ENCODE data around the gene ACOT8. TPM values are rescaled to one million over a fixed set of nuclear protein-coding genes. Genes with fewer than 3 reads are reported as not detected.
"Not testable (repeated sequence)": the region's sequence is repeated elsewhere in the genome, so short reads cannot be mapped to it uniquely, and the experiment has no call there.

The ACOT8 gene
- polyA plus RNA-seq, 1 donor (not counting 4 experiments of a cell fraction or from before 2014, with no cell fraction given) = 23.9 TPM

GRCh38 chr20:45904583-45905504 is 47.7 kb upstream of the ACOT8 start:
- H4K20me1 ChIP-seq (ENCODE audit: control insufficient read depth, extremely low read depth, insufficient read depth, low read length) = no peaks in the 10 kb centered on the region
- H3K9ac ChIP-seq (ENCODE audit: control insufficient read depth, extremely low read depth, insufficient read depth, low read length) = no peak overlapping the region
- peaks cover 7% of the 10 kb centered on the region for H3K9me1 ChIP-seq (ENCODE audit: control insufficient read depth, extremely low read depth, insufficient read depth, low read length)
- DNase-seq (ENCODE audit: low read depth, low spot score) (no peak), FAIRE-seq (no peak)
- H3K4me3 ChIP-seq (ENCODE audit: control insufficient read depth in 2 of 3, extremely low read depth in 1 of 3, insufficient read depth in 2 of 3, low read depth in 1 of 3, low read length in 3 of 3) = no peak overlapping the region
- H3K4me1 ChIP-seq (ENCODE audit: control insufficient read depth, extremely low read depth, insufficient read depth, low read length) = peaks cover 13% of the 10 kb centered on the region
- dilution Hi-C loops (cut with MboI; ENCODE audit: extremely low pct_ligation_motif_present, low sequenced_read_pairs) = no loop called here
- TF ChIP-seq EZH2 (IDR thresholded peaks at IDR 0.05; ENCODE audit: low read length) = no peak
- TF ChIP-seq, protein P1, sequence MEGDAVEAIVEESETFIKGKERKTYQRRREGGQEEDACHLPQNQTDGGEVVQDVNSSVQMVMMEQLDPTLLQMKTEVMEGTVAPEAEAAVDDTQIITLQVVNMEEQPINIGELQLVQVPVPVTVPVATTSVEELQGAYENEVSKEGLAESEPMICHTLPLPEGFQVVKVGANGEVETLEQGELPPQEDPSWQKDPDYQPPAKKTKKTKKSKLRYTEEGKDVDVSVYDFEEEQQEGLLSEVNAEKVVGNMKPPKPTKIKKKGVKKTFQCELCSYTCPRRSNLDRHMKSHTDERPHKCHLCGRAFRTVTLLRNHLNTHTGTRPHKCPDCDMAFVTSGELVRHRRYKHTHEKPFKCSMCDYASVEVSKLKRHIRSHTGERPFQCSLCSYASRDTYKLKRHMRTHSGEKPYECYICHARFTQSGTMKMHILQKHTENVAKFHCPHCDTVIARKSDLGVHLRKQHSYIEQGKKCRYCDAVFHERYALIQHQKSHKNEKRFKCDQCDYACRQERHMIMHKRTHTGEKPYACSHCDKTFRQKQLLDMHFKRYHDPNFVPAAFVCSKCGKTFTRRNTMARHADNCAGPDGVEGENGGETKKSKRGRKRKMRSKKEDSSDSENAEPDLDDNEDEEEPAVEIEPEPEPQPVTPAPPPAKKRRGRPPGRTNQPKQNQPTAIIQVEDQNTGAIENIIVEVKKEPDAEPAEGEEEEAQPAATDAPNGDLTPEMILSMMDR (optimal IDR thresholded peaks at IDR 0.05 in 1 of 3, IDR thresholded peaks at IDR 0.05 in 1 of 3, conservative IDR thresholded peaks at IDR 0.05 in 1 of 3; ENCODE audit: extremely low read depth in 1 of 3, insufficient read depth in 2 of 3, low read length in 3 of 3) = no peak
- H3K79me2 ChIP-seq (ENCODE audit: control insufficient read depth, insufficient read depth, low read length) = no peaks in the 10 kb centered on the region
- H2AFZ ChIP-seq (ENCODE audit: control insufficient read depth, low read length) = no peak overlapping the region
- H3K36me3 ChIP-seq (ENCODE audit: control insufficient read depth in 2 of 2, extremely low read depth in 1 of 2, insufficient read depth in 2 of 2, low read length in 2 of 2) = peaks cover 7 to 23% of the 10 kb centered on the region in 2 experiments
- H3K27me3 ChIP-seq (ENCODE audit: control insufficient read depth, extremely low read depth, insufficient read depth, low read length) = no peaks in the 10 kb centered on the region
- no peaks in the 10 kb centered on the region for H3K9me3 ChIP-seq (ENCODE audit: control insufficient read depth, low read depth, low read length)
- no peak overlapping the region for H3K4me2 ChIP-seq (ENCODE audit: control insufficient read depth, extremely low read depth, insufficient read depth, low read depth, low read length)
- H3K27ac ChIP-seq (ENCODE audit: control insufficient read depth, insufficient read depth, low read length) = no peak overlapping the region

DNA sequence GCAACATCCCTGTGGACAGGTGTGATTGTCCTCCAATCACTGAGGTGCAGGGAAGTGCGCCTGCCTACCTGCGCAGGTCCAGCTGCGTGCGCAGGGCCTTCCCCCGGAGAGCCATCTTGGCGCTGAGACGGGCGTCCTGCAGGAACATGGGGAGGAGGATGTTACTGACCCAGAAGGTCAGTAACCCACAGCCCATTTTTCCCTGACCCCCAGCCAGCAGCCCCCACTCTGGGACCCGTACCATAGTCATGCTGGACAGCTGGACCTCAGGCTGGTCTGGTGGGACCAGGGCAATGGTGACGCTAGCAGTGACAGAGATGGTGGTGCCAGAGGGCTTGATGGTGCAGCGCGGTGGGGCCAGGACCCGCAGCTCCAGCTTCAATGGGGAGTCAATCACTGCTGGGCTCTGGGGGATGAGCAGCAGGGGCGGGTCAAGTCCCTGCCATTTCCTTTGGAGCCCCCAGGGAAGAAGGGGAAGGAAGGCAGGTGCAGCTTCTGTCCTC is 45.1 kb upstream of the ACOT8 start:
- H3K4me3 ChIP-seq (ENCODE audit: control insufficient read depth in 2 of 3, extremely low read depth in 1 of 3, insufficient read depth in 2 of 3, low read depth in 1 of 3, low read length in 3 of 3) = no peak overlapping the region
- no peak for DNase-seq (ENCODE audit: low read depth, low spot score)
- no peaks in the 10 kb centered on the region for H4K20me1 ChIP-seq (ENCODE audit: control insufficient read depth, extremely low read depth, insufficient read depth, low read length)
- no peaks in the 10 kb centered on the region for H3K27me3 ChIP-seq (ENCODE audit: control insufficient read depth, extremely low read depth, insufficient read depth, low read length)
- TF ChIP-seq, protein P1 (optimal IDR thresholded peaks at IDR 0.05 in 1 of 3, IDR thresholded peaks at IDR 0.05 in 1 of 3, conservative IDR thresholded peaks at IDR 0.05 in 1 of 3; ENCODE audit: extremely low read depth in 1 of 3, insufficient read depth in 2 of 3, low read length in 3 of 3) = no peak
- TF ChIP-seq EZH2 (IDR thresholded peaks at IDR 0.05; ENCODE audit: low read length) = no peak
- no peaks in the 10 kb centered on the region for H3K9me3 ChIP-seq (ENCODE audit: control insufficient read depth, low read depth, low read length)
- H2AFZ ChIP-seq (ENCODE audit: control insufficient read depth, low read length) = no peak overlapping the region
- no peak for FAIRE-seq
- H3K9me1 ChIP-seq (ENCODE audit: control insufficient read depth, extremely low read depth, insufficient read depth, low read length) = peaks cover 7% of the 10 kb centered on the region
- H3K79me2 ChIP-seq (ENCODE audit: control insufficient read depth, insufficient read depth, low read length) = no peaks in the 10 kb centered on the region
- dilution Hi-C loops (cut with MboI; ENCODE audit: extremely low pct_ligation_motif_present, low sequenced_read_pairs) = no loop called here
- no peak overlapping the region for H3K9ac ChIP-seq (ENCODE audit: control insufficient read depth, extremely low read depth, insufficient read depth, low read length)
- peaks cover 9 to 27% of the 10 kb centered on the region in 2 experiments for H3K36me3 ChIP-seq (ENCODE audit: control insufficient read depth in 2 of 2, extremely low read depth in 1 of 2, insufficient read depth in 2 of 2, low read length in 2 of 2)
- H3K4me2 ChIP-seq (ENCODE audit: control insufficient read depth, extremely low read depth, insufficient read depth, low read depth, low read length) = no peak overlapping the region
- H3K4me1 ChIP-seq (ENCODE audit: control insufficient read depth, extremely low read depth, insufficient read depth, low read length) = peaks cover 13% of the 10 kb centered on the region
- no peak overlapping the region for H3K27ac ChIP-seq (ENCODE audit: control insufficient read depth, insufficient read depth, low read length)

DNA sequence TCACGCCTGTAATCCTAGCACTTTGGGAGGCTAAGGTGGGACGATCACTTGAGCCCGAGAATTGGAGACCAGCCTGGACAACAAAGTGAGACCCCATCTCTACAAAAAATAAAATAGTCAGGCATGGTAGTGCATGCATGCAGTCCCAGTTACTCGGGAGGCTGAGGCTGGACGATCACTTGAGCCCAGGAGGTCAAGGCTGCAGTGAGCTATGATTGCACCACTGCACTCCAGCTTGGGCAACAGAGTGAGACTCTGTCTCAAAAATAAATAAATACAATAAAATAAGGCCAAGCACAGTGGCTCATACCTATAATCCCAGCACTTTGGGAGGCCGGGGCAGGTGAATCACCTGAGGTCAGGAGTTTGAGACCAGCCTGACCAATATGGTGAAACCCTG is 44.1 kb upstream of the ACOT8 start:
- H2AFZ ChIP-seq (ENCODE audit: control insufficient read depth, low read length); H3K9me1 ChIP-seq (ENCODE audit: control insufficient read depth, extremely low read depth, insufficient read depth, low read length); H3K4me3 ChIP-seq (ENCODE audit: control insufficient read depth in 2 of 3, extremely low read depth in 1 of 3, insufficient read depth in 2 of 3, low read depth in 1 of 3, low read length in 3 of 3); H3K9ac ChIP-seq (ENCODE audit: control insufficient read depth, extremely low read depth, insufficient read depth, low read length); FAIRE-seq; H4K20me1 ChIP-seq (ENCODE audit: control insufficient read depth, extremely low read depth, insufficient read depth, low read length); H3K79me2 ChIP-seq (ENCODE audit: control insufficient read depth, insufficient read depth, low read length); H3K9me3 ChIP-seq (ENCODE audit: control insufficient read depth, low read depth, low read length); H3K27me3 ChIP-seq (ENCODE audit: control insufficient read depth, extremely low read depth, insufficient read depth, low read length); H3K27ac ChIP-seq (ENCODE audit: control insufficient read depth, insufficient read depth, low read length); H3K4me2 ChIP-seq (ENCODE audit: control insufficient read depth, extremely low read depth, insufficient read depth, low read depth, low read length); DNase-seq (ENCODE audit: low read depth, low spot score); dilution Hi-C loops (cut with MboI; ENCODE audit: extremely low pct_ligation_motif_present, low sequenced_read_pairs): not testable (repeated sequence)
- Histone ChIP-seq H3K4me1 (ENCODE audit: control insufficient read depth, extremely low read depth, insufficient read depth, low read length) (peaks cover 12% of the 10 kb centered on the region), H3K36me3 (ENCODE audit: control insufficient read depth in 2 of 2, extremely low read depth in 1 of 2, insufficient read depth in 2 of 2, low read length in 2 of 2) (peaks cover 17 to 31% of the 10 kb centered on the region in 2 experiments)
